Kasumi-1 (cell line): ENCODE data around the gene PGAP2.

ENCODE experiments used
- DNase-seq, 2 experiments: peaks; one replicate each; lab custom pipeline; 2025; lab: John Stamatoyannopoulos, UW

PGAP2 gene

DNA sequence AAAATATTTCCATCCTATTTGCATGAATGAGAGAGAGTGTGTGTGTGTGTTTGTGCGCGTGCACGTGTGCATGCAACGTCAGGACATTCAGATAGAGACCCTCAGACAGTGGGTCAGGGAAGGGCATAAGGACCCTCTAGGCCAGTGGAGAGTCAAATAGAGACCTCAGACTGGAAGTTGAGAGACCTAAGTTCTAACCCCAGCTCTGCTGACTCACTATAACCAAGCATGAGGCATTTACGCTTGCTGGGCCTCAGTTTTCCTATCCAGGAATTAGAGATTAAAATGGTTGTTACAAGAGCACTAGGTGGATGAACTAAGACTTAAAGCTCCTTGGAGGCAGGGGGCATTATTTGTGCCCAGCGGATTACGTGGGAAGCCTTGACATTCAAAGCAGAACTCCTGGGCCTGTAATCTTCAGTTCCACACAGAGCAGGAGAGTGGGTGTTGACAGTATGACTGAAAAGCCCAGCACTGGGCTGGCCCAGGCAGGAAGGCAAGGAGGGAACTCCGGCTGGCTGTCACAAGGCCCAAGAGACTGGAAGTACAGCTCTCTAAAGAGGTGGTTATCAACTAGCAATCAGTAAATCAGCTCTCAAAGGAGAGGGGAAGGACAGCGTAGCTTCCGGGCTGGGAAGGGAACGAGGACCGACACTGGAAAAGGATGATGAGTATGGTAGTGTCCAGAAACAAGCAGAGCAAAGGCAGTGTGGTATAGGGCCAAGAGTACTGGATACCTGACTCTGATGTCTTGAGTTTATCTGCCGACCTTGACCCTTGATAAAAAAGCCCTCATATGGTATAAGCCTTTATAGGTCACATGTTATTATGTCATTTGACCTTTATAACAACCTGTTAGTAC is 23.2 kb downstream of the PGAP2 start:
- no peak for DNase-seq

DNA sequence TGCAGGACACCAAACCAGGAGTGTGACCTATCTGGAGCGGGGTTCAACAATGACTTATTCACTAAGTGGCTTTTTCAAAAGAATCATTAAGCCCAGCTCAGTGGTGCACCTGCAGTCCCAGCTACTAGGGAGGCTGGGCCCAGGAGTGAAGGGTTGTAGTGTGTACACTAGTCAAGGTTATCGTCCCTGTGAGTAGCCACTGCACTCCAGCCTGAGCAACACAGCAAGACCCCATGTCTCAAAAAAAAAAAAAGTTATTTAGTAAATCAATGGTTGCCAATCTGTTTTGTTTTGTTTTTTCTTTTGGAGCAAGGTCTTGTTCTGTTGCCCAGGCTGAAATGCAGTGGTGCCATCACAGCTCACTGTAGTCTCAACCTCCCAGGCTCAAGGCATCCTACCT is 24.5 kb downstream of the PGAP2 start:
- no peak for DNase-seq

- DNase-seq = no peak
These were observed 25.1 kb downstream of the PGAP2 start for GRCh38 chr11:3833449-3833848.

DNA sequence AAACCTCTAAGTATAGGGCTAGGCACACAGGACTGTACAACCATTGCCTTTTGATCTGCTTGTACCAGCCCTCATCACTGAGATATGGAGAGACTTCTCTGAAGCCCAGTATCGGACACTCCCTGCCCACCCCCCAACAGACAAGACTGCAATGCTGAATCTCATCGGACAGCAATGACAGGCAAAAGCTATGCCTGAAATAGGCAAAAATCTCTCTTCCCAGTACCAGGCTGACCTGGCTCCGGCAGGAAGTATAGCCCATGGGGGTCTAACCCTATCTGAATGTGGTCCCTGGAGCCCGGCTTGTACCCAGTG is 25.9 kb downstream of the PGAP2 start:
- DNase-seq = no peak

GRCh38 chr11:3834664-3835461 is 26.5 kb downstream of the PGAP2 start:
- DNase-seq = peak; percentile 74 to 83

- DNase-seq = no peak
These were observed 27.4 kb downstream of the PGAP2 start for GRCh38 chr11:3835751-3836150.

DNA sequence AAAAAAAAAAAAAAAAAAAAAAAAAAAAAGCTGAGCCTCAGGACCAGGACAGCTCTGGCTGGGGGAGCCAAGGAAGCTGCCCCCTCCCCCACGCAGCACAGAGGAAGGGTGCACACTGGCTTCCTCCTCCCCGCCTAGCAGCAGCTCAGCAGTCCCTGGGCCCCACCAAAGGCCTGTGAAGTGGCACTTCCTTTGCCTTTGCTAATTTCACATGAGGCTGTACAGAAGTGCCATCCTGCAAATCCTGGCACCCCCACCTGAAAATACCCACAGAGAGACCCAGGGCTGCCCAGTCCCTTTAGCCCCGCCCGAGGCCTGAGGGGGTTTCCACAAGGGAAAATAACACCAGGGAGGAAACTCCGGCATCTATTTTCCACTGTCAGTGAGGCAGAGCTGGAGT is 28.5 kb downstream of the PGAP2 start:
- DNase-seq = peak; percentile 74 to 86

GRCh38 chr11:3837793-3838192 is 29.4 kb downstream of the PGAP2 start:
- DNase-seq = peak; percentile 97

DNA sequence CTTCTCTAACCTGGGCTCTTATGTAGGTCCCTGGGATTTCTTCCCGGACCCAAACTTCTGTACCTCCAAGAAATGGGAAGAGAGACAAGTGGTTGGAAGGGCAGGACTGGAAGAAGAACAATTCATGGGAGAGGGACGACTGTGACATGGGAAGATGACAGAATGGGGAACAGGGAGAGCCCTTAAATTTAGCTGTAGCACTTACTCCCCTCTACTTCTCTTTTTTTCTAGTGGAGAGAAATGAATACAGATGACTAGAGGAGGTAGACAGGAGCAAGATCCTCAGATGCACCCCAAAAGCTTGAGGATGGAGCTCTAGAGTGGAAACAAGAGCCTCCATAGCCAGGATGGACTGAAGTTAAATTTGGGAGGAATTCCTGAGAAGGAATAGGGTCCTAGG is 30.1 kb downstream of the PGAP2 start:
- peak; percentile 65 to 66 for DNase-seq

DNA sequence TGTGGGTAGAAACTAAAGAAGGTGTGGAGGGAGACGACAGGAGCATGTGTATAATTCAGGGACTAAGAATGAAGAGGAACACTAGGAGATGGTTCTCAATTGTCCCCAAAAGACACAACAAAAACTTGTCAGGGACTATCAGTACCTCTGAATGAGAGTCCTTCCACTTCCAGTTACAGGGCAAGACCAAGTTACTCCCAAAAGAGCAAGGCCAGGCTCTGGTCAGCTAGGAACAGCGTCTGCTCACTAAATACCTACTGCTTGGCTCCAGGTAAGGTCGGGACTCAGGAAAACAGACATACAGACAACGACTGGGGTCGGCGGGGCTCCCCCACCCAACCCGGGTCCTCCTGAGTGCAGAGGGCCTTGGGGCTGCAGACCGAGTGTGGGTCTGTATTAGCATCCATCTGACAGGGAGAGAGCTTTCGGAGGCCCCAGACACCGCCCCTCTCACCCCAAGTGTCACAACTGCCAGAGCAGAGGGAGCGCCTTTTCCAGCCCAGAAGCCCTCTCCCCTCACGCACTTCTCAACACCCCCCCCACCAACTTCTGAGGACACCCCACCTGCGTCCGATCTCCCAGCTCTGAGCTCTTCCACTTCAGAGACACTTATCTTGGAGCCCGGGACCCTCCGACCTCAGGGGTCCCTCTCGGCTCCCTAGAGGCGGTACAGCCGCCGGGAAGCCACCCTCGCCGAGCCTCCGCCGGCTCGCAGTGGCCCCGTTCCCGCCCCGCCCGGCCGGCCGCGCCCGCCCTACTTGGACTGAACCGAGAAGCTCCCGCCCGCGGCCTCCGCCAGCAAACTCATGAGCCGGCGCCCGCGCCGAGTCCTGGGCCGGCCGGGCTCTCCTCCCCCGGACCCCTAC is 31.9 kb downstream of the PGAP2 start:
- peak in 1 of 2 experiments; percentile 35 for DNase-seq

GRCh38 chr11:3840870-3841425 is 32.6 kb downstream of the PGAP2 start, which contains the start of gene RHOG:
TSS of gene RHOG (minus strand) at chr11:3840959. CDS start at chr11:3828138, 12,821 bp downstream.
- DNase-seq = peak in 1 of 2 experiments; percentile 91

- peak; percentile 93 to 95 for DNase-seq
These were observed 33.3 kb downstream of the PGAP2 start for GRCh38 chr11:3841426-3842350.

GRCh38 chr11:3843326-3843725 is 35.0 kb downstream of the PGAP2 start:
- DNase-seq = no peak

- no peak for DNase-seq
These were observed 36.9 kb downstream of the PGAP2 start for GRCh38 chr11:3845246-3845645.

GRCh38 chr11:3845670-3846069 is 37.3 kb downstream of the PGAP2 start:
- DNase-seq = no peak

DNA sequence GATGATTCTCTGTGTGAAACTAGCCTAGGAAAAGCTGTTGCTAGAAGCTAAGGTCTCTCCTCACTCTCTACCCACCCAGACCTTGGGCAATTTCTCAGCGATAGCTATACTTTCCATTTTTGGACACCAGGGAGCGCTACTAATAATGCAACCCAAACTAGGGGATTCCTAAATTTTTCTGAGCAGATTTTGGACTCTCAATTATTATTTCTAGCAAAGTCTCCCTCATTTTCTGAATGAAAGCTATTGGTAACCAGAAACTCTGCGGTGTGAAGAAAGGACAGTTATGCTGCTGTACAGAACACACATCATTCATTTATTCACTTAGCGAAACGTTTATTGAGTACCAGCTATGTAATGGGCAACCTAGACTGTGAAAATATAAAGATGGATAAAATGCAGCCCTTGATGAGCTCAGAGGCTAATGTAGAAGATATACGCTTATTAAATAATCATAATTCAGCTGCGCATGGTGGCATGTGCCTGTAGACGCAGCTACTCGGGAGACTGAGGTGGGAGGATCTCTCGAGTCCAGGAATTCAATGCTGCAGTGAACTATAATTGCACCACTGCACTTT is 41.0 kb downstream of the PGAP2 start:
- DNase-seq = peak; percentile 82 to 88

GRCh38 chr11:3853545-3853842 is 45.1 kb downstream of the PGAP2 start:
- DNase-seq = no peak

DNA sequence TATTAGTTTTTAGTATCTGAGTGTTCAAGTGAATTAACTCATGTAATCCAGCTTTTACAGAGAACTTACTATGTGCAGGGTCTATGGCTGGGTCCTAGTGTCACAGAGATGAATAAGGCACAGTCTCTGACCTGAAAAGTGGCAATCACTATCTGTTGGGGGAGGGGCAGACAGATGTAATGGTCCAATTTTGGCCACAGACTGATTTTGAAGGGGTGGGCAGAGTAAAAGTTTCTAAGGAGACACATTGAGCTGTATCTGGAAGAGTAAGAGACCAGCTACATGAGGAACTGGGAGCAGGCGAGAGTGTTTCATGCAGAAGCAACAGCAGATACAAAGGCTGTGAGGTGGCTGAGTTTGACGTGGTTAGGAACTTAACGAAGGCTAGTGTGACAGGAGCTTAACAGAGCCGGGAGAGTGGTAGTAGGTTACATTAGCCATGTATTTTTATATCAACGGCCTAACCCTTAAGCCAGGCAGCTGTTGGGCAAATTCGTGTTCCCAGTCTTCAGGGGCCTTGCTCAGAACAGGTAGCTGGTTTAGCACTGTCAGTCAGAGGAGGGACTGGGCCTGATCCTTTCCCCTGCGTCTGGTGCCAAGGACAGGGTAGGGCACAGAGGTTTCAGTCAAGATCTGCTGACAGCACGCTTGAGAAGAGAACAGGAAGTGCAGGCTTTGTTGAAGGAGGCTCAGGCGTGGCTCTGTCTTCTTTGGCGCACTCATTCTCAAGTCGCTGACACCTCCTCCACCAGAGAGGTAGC is 45.7 kb downstream of the PGAP2 start:
- DNase-seq = peak; percentile 47 to 57

- no peak for DNase-seq
These were observed 46.3 kb downstream of the PGAP2 start for GRCh38 chr11:3854660-3854976.
